Heart left ventricle (tissue), 16 donors: ENCODE measurements around the gene IPCEF1. TPM values are rescaled to one million over a fixed set of nuclear protein-coding genes. Genes with fewer than 3 reads are reported as not detected.

Experiments
- ATAC-seq, 4 donors: fragments of 200-7000 bp; cut with Tn5 transposase; one replicate each; pipeline ENCODE4 v1.9.1; 2020 to 2022; ENCODE audit warnings: moderate library complexity in 4 of 4, mild to moderate bottlenecking in 3 of 4, moderate number of reproducible peaks in 1 of 4
- DNase-seq, 5 donors: peaks; one replicate each; pipeline ENCODE4 v3.0.0-alpha.2; 2020
- H3K27ac ChIP-seq, 12 donors: fragments of 200-600 bp; sonication (generic) in 4 of 12; one replicate each; pipeline versions ENCODE4 v1.5.0 to v1.8.0; 2016 to 2022; ENCODE audit warnings: mild to moderate bottlenecking in 2 of 12
- H3K27me3 ChIP-seq, 9 donors: fragments of 200-600 bp; sonication (generic) in 2 of 9; one replicate each; pipeline versions ENCODE4 v1.5.1 to v1.8.0; 2016 to 2022; ENCODE audit warnings: mild to moderate bottlenecking in 3 of 9
- H3K36me3 ChIP-seq, 9 donors: fragments of 200-600 bp; sonication (generic) in 2 of 9; one replicate each; pipeline versions ENCODE4 v1.5.0 to v1.8.0; 2018 to 2022; ENCODE audit warnings: mild to moderate bottlenecking in 2 of 9
- H3K4me1 ChIP-seq, 12 donors: fragments of 200-600 bp; sonication (generic) in 4 of 12; one replicate each; pipeline versions ENCODE4 v1.5.0 to v1.8.0; 2016 to 2022; ENCODE audit warnings: mild to moderate bottlenecking in 3 of 12
- H3K4me3 ChIP-seq, 12 donors: fragments of 200-600 bp; sonication (generic) in 4 of 12; one replicate each; pipeline versions ENCODE4 v1.5.0 to v1.8.0; 2017 to 2022; ENCODE audit warnings: mild to moderate bottlenecking in 9 of 12, moderate library complexity in 4 of 12
- H3K9me3 ChIP-seq, 12 donors: fragments of 200-600 bp; sonication (generic) in 4 of 12; one replicate each; pipeline versions ENCODE4 v1.5.0 to v1.8.0; 2016 to 2022; ENCODE audit warnings: mild to moderate bottlenecking in 1 of 12
- CTCF ChIP-seq, 12 donors: fragments of 200-600 bp; sonication (generic) in 4 of 12; IDR thresholded peaks; one replicate each; pipeline versions ENCODE4 v1.5.0 to v1.8.0; 2018 to 2022; ENCODE audit warnings: antibody characterized with exemption in 12 of 12, mild to moderate bottlenecking in 5 of 12
- POLR2A ChIP-seq, 2 donors: fragments of 450-650 bp; IDR thresholded peaks; one replicate each; pipeline ENCODE4 v1.6.1; 2017; ENCODE audit warnings: antibody characterized with exemption in 2 of 2, mild to moderate bottlenecking in 2 of 2, moderate library complexity in 2 of 2
- WGBS, 4 donors: extraction: QIAGEN DNeasy Blood & Tissue Kit in 2 of 4; methylation state at CpG; one replicate each; pipeline versions ENCODE4 v1.1.5 to v1.1.7; 2013 to 2018; 5-methylcytosine and 5-hydroxymethylcytosine counted together
- intact Hi-C, 10 donors: fragments of 100-400 bp; cut with DNase I; formaldehyde crosslinking; loops; one replicate each; pipeline versions ENCODE4 v1.11.1 to v1.14.2; 2022
- polyA plus RNA-seq, 2 donors: library from polyadenylated mRNA; stranded (reverse); fragments of 200-250 nt; gene quantifications; one replicate each; pipeline ENCODE4 v1.2.3, GENCODE V29; 2013
- total RNA-seq, 9 donors: library from RNA; depleted of rRNA in 2 of 9; stranded (reverse); fragments of >200 nt in 2 of 9; fragmentation: NEBNext Ultra II Directional in 3 of 9; extraction: Animal tissue kit (Norgen Biotek cat#: 25700) in 3 of 9; gene quantifications; one replicate each; pipeline versions ENCODE4 v1.1.0 to v1.2.4, GENCODE V29; 2016 to 2023
- donor health status: ischemic (EF 13 %, LVEDD 7.1; RV severe dilation, severe dysfunction).
- donor health status: healthy with polysubstance abuse.
- donor health status: DM: no; HTN: yes; CAD: no.
- donor health status: DM: no; HTN: no; CAD: no.
- donor health status: ischemic (EF 25% LVEDD 6.9; RV normal size, moderate dysfunction).
- donor health status: ischemic (EF 25% LVEDD 5.7; RV mildly dilated, moderate dysfunction).
- donor health status: healthy.
- donor health status: DM: yes; HTN: yes; CAD: no.
- donor health status: ischemic (EF 35%, LVEDD 5.7; RV mildly dilated, moderate dysfunction).
- donor health status: nonischemic (EF 11% LVEDD 7.7; RV severe dilation, severe dysfunction).
- donor health status: DM: yes; HTN: yes; CAD: no.
- donor health status: PGD.
- donor health status: ischemic (EF 29% LVEDD 5.4; RV normal size, mild dysfunction).
- donor health status: nonischemic (EF 23%, LVEDD 6.1; RV moderate dilation, normal function).

Gene IPCEF1
- total and polyA plus RNA-seq, 11 donors: 0.10 to 4.1 (median 0.35) TPM

GRCh38 chr6:154234019-154234772, 122.4 kb downstream of the IPCEF1 start:
- Histone ChIP-seq H3K4me1 (peaks cover 0 to 42% (median 0%) of the 10 kb centered on the region in 12 donors), H3K9me3 (no peaks in the 10 kb centered on the region), H3K4me3 (no peak overlapping the region), H3K27ac (peak overlapping the region in 1 of 12 donors; percentile 34), H3K36me3 (no peaks in the 10 kb centered on the region), H3K27me3 (no peaks in the 10 kb centered on the region)
- ATAC-seq: no peak
- TF ChIP-seq POLR2A (IDR thresholded peaks at IDR 0.05) (no peak), CTCF (IDR thresholded peaks at IDR 0.05) (no peak)
- intact Hi-C loops: no loop called here
- no peak for DNase-seq
- 87 to 92% (median 88%) methylated on average over 4 of the region's 4 CpGs for WGBS, 4 donors

- H3K4me3 ChIP-seq: no peak overlapping the region
- TF ChIP-seq CTCF (IDR thresholded peaks at IDR 0.05): no peak
- no peak for TF ChIP-seq POLR2A (IDR thresholded peaks at IDR 0.05)
- ATAC-seq: no peak
- H3K27ac ChIP-seq: peak overlapping the region in 1 of 12 donors; percentile 34
- intact Hi-C loops: no loop called here
- WGBS, 4 donors: 91 to 96% (median 94%) methylated on average over 2 of the region's 2 CpGs
- no peaks in the 10 kb centered on the region for H3K27me3 ChIP-seq
- H3K9me3 ChIP-seq: no peaks in the 10 kb centered on the region
- H3K4me1 ChIP-seq: peaks cover 0 to 42% (median 0%) of the 10 kb centered on the region in 12 donors
- DNase-seq: no peak
- H3K36me3 ChIP-seq: no peaks in the 10 kb centered on the region
These were observed 123.2 kb downstream of the IPCEF1 start for GRCh38 chr6:154233383-154233782.

- no peak overlapping the region for H3K4me3 ChIP-seq
- peaks cover 0 to 42% (median 0%) of the 10 kb centered on the region in 12 donors for H3K4me1 ChIP-seq
- no peaks in the 10 kb centered on the region for H3K9me3 ChIP-seq
- no peak for TF ChIP-seq CTCF (IDR thresholded peaks at IDR 0.05)
- no peak for TF ChIP-seq POLR2A (IDR thresholded peaks at IDR 0.05)
- intact Hi-C loops: no loop called here
- no peak for DNase-seq
- WGBS, 4 donors: 61 to 70% (median 63%) methylated on average over 7 of the region's 7 CpGs
- ATAC-seq: no peak
- H3K27ac ChIP-seq: peak overlapping the region in 1 of 12 donors; percentile 69
- no peaks in the 10 kb centered on the region for H3K36me3 ChIP-seq
- H3K27me3 ChIP-seq: no peaks in the 10 kb centered on the region
These were observed 124.3 kb downstream of the IPCEF1 start for GRCh38 chr6:154232013-154232910.
